Activated CD8-positive, alpha-beta memory T cell treated with anti-CD3 and anti-CD28 coated beads, Interleukin-2, amount 50 U/mL, for 4 hours (primary cell): Measurements from ENCODE around the gene SRPK1.
A peak's percentile ranks its signal among the peaks of the same experiment; 100 is the strongest.
"Not testable (repeated sequence)": the region's sequence is repeated elsewhere in the genome, so short reads cannot be mapped to it uniquely, and the experiment has no call there.

ENCODE experiments used
- DNase-seq: peaks from one replicate; pipeline ENCODE4 v3.0.0-alpha.2; 2020

The SRPK1 gene

DNA sequence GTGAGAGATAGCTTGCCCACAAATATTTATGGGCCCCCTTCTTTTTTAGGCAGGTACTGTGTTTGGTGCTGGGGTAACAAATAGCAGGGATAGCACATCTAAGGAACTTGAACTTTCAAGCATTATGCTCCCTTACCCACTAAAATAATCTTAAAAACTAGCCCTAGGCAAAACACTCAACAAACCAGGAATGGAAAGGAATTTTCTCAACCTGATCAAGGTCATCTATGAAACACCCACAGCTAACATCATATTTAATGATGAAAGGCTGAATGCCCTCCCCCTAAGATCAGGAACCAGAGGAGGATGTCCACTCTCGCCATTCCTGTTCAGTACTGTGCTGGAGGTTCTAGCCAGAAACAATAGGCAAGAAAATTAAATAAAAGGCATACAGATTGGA lies 8.7 kb upstream of the SRPK1 start:
- no peak for DNase-seq

GRCh38 chr6:35926509-35927215 lies 5.8 kb upstream of the SRPK1 start:
- no peak for DNase-seq

GRCh38 chr6:35925961-35926360 lies 5.1 kb upstream of the SRPK1 start:
- DNase-seq: no peak

- no peak for DNase-seq
Observed at GRCh38 chr6:35924146-35924545, 3.2 kb upstream of the SRPK1 start.

GRCh38 chr6:35922139-35922554 lies 1.2 kb upstream of the SRPK1 start:
- DNase-seq: no peak

- peak; percentile 54 for DNase-seq
Observed at GRCh38 chr6:35919827-35920751, 809 bp downstream of the SRPK1 start.

GRCh38 chr6:35919085-35919826 lies 1.6 kb downstream of the SRPK1 start:
- no peak for DNase-seq

- DNase-seq: not testable (repeated sequence)
Observed at GRCh38 chr6:35916893-35917292, 4.0 kb downstream of the SRPK1 start.

DNA sequence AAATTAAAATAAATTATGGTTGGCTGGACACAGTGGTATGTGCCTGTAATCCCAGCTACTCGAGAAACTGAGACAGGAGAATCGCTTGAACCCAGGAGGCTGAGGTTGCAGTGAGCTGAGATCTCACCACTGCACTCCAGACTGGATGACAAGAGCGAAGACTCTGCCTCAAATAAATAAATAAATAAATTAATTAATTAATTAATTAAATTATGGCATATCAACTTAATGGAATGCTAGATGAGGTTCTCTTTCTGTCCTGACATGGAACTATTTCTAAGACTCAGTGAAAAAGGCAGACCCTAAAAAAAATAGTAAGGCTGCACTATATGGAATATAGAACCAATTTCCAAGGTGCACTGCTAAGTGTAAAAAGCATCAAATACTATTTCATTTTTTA lies 4.8 kb downstream of the SRPK1 start:
- DNase-seq: no peak

GRCh38 chr6:35914536-35914935 lies 6.4 kb downstream of the SRPK1 start:
- no peak for DNase-seq

- DNase-seq: no peak
Observed at GRCh38 chr6:35911871-35912653, 8.8 kb downstream of the SRPK1 start.

DNA sequence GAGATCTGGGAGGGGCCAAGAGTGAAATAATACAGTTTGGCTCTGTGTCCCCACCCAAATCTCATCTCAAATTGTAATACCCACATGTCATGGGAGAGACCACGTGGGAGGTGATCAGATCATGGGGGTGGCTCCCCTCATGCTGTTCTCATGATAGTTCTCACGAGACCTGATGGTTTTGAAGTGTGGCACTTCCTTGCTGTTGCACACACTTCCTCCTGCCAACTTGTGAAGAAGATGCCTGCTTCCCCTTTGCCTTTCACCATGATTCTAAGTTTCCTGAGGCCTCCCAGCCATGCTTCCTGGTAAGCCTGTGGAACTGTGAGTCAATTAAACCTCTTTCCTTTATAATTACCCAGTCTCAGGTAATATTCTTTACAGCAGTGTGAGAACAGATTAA lies 11.3 kb downstream of the SRPK1 start:
- DNase-seq: not testable (repeated sequence)

GRCh38 chr6:35908753-35909401 lies 12.0 kb downstream of the SRPK1 start:
- not testable (repeated sequence) for DNase-seq

DNA sequence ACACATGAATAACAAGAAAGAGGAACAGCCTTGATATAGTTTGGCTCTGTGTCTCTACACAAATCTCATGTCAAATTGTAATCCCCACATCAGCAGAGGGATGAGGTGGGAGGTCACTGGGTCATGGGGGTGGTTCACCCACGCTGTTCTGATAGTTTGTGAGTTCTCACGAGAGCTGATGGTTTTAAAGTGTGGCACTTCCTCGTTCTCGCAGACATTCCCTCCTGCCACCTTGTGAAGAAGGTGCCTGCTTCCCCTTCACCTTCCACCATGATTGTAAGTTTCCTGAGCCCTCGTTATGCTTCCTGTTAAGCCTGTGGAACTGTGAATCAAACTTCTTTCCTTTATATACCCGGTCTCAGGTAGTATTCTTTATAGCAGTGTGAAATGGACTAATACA lies 13.1 kb downstream of the SRPK1 start:
- no peak for DNase-seq

GRCh38 chr6:35906499-35906846 lies 14.4 kb downstream of the SRPK1 start:
- DNase-seq: no peak

DNA sequence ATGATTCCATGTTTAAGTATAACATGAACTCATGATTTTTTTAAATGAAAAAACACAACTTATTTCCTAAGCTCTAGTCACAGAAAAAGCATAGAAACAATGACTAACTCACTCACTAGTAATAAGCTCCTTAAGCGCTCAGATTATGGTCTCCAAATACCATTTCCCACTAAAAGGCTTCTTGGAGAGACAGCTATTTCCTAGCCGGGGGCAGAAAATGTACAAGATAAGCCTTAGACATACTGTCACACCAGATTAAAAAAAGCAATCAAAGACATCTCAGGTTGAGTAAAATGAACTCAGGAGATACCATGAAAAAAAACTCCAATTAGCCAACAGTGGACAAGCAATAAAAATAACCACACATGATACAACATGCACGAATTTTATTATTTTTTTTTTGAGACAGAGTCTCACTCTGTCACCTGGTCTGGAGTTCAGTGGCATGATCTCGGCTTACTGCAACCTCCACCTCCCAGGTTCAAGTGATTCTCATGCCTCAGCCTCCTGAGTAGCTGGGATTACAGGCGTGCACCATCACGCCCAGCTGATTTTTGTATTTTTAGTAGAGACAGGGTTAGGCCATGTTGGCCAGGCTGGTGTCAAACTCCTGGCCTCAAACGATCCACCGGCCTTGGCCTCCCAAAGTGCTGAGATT lies 14.9 kb downstream of the SRPK1 start:
- DNase-seq: no peak

- DNase-seq: no peak
Observed at GRCh38 chr6:35905141-35905785, 15.6 kb downstream of the SRPK1 start.

DNA sequence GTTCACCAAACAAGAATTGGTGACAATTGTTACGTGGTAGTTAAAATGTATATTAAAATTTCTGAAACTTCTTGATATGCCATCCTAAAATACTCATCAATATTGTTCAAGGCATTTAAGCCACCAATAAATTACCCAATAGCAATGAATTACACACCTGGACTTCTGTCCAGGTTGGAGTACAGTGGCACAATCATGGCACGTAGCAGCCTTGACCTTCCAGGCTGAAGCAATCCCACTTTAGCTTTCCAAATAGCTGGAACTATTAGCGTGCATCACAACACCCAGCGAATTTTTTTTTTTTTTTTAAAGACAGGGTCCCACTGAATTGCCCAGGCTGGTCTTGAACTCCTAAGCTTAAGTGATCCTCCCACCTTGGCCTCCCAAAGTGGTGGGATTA lies 17.2 kb downstream of the SRPK1 start:
- no peak for DNase-seq

- DNase-seq: no peak
Observed at GRCh38 chr6:35900448-35900847, 20.4 kb downstream of the SRPK1 start.

DNA sequence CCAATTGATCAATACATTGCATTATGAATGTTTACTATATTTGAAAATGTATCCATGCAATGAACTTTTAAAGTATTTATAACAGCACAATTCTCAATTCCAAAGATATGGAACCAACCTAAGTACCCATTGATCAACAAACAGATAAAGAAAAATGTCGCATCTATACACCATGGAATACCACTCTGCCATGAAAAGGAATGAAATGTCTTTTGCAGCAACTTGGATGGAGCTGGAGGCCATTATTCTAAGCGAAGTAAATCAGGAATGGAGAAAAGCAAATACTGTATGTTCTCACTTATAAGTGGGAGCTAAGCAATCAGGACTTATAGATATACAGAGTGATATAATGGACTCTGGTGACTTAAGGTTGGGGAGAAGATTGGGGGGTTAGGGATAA lies 22.9 kb downstream of the SRPK1 start:
- no peak for DNase-seq

GRCh38 chr6:35897486-35897885 lies 23.4 kb downstream of the SRPK1 start:
- no peak for DNase-seq
